ENCODE measurements around the gene GPR26.

GPR26 gene

DNA sequence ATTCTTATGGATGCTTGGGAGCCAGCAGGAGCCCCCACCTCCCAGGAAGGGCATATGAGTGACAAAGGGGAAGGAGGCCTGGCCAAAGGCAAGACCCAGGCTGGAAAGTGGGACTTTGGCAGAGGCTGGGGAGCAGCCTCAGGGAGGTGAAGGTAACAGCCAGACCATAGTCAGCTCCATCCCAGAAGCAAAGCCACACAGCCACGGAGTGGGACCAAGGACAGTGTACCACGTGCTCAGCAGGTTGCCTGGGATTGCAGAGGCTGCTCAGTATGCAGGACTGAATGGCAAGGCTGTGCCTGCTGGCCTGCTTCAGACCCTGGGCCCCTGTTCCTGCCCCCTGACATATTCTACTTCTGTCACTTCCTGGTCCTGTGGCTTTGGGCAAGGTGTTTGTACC is 17.6 kb upstream of the GPR26 start:
- no peak for DNase-seq

DNA sequence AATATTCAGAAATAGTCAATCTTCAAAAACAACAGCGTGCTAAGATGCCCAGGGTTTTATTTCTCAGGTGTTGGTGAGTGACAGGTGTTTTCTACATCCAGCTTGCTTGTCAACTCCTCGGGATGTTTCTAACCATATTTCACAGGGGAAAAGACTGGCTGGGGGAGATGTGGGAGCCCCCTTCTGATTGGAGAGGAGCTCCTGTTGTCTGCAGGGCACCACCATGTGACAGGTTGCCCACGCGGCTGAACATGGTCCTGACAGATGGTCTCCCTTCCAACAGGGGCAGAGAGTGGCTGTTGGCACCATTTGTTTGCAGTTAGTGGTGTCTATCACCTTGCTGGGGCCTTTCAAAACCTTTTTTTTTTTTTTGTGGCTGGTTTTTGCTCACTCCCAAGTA is 16.5 kb upstream of the GPR26 start:
- DNase-seq: no peak

DNA sequence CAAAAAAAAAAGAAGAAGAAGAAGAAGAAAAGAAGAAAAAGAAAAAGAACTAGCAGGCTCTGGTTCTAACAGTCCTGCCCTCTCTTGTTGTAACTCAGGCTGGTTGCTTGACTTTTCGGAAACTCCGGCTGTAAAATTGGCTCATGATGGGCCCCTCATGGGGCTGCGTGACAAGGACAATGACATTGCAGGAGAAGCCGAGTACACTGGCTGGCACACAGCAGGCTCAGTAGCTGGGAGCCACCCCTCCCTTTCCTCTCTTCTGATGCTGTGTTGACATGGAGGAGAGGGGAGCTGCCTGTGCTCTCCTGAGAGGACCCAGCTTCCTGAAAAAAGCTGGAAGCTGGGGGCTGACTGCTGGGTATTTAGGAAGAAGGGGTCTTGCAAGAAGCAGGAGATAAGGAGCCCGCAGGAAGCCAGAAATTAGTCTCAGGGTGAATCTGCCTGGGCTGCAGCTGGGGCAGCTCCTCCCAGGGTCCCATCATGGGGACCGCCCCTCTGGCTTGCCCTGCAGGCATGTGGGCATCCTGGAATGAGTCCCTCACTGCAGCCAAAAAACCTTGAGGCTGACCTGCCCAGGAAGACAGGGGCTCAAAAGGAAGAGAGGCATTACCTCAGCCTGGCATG is 14.6 kb upstream of the GPR26 start:
- no peak for DNase-seq

DNA sequence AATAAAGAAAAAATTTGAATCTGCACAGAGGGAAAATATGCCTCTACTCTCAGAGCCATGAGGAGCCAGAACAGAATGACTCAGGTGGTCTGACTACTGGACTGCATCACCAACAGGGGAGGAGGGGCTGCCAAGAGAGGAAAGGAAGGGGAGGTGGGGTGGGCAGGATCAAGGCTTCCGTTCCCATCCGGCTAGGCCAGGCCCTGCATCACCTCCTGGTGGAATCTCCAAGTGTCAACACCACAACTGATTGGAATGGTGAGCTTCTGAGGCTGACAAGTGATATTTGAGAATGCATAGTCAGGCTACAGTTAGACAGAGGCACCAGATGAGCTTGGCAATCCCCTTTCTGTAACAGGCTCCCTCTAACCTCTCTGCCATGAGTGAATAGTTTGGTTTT is 10.4 kb upstream of the GPR26 start:
- DNase-seq: no peak

DNA sequence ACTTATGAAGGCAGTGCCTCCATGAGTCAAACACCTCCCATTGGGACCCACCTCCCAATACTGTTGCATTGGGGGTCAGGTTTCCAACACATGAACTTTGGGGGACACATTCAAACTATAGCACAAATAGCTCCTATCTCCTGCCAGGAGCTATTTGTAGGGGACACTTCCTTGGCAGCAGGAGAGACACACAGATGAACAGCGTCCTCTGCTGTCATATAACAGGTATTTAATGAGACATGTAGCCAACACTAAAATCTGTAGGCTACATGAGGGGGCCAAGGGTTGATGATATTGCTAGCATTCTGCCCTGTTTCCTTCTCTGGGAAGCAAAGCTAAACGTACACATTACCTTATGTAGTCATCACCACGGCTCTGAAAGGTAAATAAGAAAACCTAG is 2.6 kb upstream of the GPR26 start:
- DNase-seq: no peak

DNA sequence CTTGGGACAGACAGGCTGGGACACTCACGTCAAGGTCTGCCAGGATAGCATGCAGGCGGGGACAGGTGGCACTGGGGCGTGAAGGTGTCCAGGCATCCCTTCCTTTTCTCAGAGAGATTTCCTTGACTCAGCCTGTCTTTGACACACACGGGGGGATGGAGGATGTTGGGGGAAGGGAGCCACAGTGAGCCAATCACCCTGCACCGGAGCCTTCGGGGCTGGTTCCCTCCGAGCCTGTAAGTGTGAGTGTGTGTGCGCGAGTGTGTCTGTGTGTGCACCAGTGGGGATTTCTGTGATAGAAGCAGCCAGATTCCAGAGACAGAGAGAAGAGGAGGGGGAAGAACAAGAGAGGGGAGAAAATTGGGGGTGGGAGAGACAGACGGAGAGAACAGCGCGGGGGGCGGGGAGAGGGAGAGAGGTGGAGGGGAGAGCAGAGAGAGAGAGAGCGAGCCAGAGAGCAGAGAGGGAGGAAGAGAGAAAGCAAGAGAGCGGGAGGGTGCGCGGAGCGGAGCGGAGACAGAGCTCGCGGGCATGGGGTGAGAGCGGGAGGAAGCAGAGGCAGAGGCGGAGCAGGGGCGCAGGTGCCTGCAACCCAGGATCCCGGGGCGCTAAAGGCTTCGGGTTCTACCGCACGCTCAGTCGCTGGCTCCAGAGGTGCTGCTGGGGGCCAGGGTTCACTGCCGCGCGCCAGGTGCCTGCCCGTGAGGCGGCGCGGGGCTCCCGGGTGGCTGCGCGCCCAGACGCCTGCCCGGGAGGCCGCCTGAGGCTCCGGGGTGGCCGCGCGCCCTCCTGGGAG is 466 bp upstream of the GPR26 start:
- no peak for DNase-seq

DNA sequence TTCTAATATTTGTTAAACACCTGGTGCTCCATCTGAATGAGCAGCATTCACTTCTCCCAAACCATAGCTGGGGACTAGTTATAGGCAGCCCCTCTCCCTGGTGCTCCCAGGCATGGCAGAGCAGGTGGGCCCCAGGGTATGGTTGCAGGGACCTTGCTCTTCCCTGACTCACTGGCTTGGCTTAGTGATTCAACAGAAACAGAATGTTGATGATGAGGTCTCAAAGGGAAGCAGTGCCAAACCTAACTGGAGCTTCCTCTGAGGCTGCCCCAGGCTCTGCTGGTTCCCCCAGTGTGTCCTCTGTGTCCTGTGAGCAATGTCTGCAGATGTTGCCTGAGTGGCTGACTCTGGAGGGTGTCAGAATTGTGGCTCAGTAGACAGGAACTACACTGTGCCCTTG is 3.7 kb downstream of the GPR26 start:
- no peak for DNase-seq

DNA sequence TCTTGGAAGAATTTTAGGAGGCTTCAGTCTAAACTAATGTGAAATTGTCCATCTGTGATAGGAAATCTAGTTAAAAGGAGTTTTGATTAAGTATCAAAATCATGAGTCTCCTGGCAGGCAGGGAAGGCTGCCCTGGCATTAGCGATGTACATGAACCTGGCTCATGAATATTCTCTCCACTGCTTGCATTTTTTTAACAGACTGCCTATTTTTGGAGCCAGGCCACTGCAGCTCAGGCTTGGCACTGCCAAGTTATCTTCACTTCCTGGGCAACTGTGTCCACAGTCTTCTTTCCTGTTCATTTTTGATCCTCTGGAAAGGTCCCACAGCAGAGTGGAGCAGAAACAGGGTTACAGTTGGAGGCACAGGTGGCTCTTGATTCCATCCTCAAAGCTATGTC is 7.0 kb downstream of the GPR26 start:
- no peak for DNase-seq

DNA sequence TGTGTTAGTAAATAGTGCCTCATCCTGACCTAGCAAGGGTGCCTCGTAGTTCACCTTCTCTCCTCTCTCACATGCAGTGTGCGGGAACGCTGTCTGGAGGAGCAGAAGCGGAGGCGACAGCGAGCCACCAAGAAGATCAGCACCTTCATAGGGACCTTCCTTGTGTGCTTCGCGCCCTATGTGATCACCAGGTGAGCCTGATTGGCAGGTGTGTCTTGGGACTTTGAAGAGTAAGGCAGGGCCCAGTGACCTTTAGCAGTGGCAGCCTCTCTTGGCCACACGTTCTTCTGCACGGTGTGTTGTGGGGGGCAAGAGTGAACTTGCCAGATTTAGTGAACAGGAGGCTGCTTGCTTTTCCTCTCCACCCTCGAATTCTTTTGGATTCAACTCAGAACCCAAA is 8.6 kb downstream of the GPR26 start:
- DNase-seq: no peak

DNA sequence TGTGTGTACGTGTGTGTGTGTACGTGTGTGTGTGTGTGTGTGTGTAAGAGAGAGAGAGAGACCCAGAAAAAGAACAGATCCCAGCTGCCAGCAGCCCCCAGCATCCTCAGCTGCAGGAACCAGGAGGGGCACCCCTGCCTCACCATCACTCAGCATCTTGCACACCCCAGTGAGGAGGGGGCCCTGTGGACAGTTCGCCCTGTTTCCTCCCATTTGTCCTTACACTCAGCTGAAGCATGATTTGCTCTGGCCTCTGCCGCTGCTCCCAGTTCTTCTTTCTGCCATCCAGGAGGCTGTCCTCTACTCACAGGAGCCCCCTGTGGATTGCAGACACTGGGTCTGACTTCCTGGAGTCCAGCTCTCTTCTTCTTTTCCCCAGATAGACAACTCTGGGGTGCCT is 9.7 kb downstream of the GPR26 start:
- DNase-seq: no peak

DNA sequence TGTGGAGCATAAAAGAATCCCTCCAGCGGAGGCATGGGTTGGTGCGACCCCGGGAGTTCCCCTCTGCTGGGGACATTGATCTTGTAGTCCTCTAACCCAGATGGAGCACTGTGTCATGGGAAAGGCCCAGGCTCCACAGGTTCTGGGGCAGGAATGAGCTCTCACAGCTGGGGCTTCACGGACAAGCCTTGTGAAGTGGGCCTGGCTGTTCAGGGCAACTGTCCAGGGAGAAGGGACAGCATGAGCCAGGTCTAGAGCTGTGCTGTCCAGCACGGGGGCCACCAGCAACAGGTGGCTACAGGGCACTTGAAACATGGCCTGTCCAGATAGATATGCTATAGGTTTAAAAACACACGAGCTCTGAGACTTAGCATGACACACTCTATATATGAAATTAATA is 11.4 kb downstream of the GPR26 start:
- DNase-seq: no peak

DNA sequence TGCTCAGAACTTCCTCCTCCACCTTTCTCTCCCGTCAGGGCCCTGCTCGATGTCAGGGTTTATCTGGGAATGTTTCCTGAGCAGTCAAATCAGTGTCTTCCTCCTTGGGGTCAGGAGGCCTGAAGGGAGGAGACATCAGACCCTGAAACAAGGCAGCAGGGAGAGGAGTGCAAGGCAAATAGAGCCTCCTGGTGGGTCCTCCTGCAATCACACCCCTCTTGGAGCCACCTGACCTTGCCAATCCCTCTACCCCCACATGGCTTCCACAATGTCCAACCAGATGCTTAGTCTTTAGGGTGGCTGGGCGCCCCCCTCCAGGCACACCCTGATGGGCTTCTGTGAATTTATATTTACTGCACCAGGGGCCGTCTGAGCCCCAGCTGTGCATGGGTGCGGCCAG is 12.2 kb downstream of the GPR26 start:
- no peak for DNase-seq

DNA sequence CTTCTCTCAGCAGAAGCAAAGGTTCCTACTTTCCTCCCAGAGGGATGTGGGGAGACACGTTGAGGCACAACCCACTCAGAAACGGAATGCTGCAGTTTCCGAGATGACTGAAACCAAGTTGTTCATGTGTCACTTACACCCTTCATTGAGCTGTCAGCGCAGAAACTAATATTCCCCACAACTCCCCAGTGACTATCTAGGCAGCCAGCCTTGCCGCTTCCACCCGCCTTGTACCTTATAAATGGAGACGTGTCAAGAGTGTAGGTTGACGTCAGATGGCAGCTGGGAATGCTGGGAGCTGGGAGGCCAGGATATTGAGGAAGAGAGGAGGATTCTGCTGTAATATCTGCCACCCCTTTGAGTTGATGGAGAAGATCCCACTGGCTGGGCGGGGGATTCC is 15.1 kb downstream of the GPR26 start:
- no peak for DNase-seq

DNA sequence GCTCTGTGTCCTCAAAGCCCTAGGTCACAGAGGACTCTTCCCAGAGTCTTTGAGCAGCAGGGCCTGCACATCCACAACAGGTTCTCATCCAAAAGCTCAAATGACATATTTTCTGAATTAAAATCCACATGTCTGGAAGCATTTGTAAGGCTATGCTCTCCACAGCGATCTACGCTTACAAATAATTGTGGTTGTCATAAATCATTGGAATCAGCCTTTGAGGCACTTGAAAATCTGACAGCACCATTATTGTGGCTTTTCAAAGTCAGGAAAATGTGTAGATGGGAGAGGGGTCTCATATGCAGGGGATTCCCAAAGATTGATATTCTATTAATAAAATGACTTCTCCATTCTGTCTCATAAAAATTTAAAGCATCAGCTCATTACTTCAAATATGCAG is 16.3 kb downstream of the GPR26 start:
- no peak for DNase-seq

DNA sequence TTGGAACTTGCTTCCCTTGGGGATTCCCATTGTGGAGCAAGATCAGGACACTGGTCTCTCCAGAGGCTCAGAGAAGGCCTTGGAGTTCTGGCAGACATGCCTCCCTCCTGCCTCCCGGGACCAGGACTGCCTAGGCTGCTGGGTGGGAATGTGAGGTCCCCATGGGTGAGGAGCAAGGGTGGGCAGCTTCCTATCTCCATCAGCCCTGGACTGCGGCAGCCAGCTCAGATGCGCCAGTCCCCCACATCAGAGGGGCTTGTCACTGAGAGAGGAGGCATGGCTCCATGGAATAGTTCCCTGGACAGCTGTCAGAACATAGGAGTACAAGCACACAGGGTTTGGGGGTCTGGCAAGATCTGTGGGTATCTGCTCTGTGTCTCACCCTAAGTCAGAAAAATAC is 17.3 kb downstream of the GPR26 start:
- DNase-seq: no peak

DNA sequence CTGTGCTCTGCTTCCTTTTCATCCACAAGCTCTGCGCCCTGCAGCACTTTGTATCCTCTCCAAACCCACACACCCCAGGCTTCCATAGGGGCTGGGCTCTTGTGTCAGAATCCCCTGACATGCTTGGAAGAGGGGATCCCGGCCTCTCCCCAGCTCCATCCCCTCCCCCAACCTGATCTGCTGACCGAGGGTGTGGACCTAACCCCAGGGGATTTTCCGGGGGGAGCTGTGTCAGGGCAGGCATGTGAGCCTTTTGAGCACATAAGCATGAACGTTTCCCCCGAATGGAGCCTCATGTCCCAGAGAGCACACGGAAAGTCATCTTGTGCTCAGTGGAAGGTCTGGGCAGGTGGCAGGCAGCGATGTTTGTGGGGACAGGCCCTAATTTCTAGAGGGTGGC is 17.7 kb downstream of the GPR26 start:
- no peak for DNase-seq

DNA sequence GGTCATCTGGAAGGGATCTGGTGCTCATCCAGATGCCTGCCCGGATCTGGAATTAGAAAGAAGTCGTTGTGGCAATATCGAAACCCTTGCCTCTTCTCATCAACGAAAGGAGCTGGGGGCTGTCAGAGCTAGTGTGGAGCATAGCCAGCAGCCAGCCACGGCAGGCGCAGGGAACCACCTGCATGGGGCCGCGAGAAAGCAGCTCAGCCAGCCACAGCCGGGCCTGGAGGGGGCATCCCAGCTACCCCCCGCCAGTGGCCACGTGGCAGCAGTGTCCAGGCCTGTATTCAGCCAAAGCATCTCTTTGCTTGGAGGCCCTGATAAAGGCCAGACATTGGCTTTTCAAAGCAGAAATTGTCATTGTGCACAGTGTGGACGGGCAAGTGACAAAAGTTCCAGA is 19.1 kb downstream of the GPR26 start:
- DNase-seq: no peak

DNA sequence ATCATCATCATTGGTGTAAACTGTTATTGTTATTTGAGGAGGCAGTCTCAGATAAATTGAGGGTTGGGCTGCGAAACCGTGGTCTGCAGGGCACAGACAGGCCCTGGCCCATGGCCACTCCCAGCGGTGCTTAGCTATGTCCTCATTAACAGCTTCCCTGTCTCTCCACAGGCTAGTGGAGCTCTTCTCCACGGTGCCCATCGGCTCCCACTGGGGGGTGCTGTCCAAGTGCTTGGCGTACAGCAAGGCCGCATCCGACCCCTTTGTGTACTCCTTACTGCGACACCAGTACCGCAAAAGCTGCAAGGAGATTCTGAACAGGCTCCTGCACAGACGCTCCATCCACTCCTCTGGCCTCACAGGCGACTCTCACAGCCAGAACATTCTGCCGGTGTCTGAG is 21.6 kb downstream of the GPR26 start:
- DNase-seq: no peak

DNA sequence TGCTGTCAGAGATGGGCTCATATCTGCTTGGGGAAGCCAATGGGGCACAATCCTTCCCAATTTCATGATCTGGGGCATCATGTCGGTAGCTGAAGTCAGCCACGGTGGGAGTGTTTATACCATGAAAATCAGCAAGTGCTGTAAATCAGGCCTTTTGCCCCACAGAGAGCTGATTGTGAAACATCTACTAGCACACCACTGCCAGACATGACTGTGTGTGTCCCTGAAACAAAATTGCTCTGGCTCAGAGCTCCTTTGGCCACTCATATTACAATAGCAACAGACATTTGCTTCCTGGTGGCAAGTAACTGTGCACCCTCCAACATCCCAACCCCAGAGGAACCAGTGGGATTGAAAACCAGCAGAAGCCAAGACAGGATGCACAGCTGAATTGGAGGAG is 23.7 kb downstream of the GPR26 start:
- DNase-seq: no peak

DNA sequence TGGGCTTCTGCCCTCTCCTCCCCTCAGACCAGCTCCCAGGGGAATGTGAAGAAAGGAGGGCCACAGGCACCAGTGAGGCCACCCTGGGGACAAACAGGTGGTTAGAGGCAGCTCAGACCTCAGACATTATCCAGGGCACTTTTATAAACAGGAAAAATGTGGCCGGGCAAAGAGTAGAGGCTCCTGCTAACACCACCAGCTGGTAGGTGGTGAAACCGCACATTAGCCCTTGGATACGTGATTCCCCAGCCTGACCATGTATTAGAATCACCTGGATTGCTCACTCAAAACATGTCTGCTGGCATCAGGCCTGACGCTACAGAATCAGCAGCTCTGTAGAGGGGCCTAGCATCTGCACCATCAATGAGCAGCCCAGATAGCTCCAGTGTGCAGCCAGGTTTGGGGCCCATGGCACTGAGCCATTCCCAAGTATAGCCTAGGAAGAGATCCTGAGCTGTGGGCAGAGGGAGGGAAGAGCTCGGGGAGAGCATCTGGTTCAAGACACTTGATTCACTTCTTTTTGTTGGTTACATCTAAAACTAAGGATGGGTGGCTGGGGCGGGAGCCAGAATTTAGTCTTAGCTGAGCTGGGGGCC is 37.1 kb downstream of the GPR26 start:
- DNase-seq: no peak

DNA sequence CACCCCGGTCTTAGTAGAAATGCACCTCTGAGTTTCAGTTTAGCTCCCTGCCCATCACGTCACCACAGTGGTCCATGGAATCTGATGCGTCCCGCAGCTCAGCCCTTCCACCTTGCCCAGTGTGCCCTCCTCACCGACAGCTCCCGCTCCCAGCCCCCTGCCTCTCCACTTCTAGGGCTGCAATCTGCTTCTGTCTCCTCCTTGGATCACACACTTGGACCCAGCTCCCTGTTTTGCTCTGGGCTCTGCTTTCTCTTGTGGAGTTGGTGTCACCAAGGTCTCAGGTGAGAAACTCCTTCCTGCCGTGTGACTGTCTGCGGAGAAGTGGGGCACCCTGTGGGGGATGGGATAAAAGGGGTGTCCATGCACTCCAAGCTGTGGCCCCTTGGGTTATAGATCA is 37.9 kb downstream of the GPR26 start:
- no peak for DNase-seq

DNA sequence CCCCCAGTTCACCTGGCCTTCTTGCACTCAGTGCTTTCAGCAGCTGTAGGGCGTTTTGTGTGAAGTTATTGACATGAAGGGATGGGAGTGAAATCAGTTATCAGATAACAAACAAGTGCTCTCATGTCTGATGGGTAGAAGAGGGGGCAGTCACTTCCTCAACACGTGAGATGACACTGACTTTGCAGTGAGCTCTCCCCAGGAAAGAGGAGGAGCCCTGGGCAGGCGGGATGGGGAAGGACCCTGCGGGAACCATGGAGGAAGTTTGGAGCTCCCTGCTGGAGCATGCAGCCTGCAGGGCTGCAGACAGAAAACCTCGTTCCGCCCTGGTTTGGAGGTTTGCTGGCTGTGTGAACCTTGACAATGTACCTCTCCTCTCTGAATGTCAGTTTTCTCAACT is 38.7 kb downstream of the GPR26 start:
- no peak for DNase-seq

DNA sequence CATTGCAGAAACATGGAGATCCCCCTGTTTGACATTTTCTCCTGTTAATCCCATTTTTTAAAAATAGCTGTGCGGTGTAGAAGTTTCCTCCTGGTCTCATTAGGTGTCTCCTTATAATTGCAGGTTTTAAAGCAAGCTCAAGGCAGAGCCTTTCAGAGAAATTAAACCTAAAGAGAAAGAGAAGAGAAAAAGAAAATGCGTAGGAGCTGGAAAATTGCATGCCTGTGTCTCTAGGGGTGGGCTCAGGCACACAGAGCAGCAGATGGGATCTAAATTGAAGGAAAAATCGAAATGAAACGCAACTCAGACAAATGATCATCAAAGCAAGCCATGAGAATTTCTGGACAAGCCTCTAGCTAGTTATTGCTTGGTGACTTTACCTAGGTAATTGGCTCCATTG is 40.1 kb downstream of the GPR26 start:
- DNase-seq: no peak

DNA sequence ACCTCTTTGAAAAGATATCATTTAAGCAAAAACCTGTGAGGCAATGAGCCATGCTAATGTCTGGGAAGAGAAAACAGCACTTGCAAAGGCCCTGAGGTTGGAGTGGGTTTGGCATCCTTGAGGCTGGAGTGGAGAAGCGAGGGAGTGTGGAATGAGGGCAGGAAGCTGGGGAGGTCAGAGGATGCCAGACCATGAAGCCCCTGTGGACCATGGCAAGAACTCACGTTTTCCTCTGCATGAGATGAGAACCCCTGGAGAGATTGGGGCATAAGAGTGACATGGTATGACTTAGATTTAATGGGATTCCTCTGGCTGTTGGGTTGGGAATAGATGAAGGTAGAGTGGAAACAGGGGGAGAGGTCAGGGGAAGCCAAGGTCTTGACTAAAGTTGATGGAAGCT is 49.4 kb downstream of the GPR26 start:
- DNase-seq: no peak

DNA sequence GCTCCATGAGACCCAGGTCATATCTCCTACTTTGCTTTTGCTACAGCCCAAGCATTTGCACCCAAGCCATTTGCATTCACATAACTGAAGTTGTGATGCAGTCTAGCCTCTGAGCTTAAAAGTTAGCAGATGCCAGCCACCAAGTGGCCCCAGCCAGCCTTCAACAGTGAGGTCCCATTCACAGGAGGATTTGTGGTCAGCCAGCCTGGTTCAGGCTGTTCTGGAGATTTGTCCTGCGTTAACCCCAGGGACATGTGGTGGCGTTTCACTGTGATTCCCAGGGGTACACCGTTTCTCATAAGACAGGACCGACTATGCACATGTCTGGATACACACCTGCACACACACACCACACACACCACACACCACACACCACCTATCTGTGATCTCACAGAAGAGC is 51.2 kb downstream of the GPR26 start:
- no peak for DNase-seq
